ELR (cell line): ENCODE results near the gene TSPEAR.
"Not testable (repeated sequence)": the region's sequence is repeated elsewhere in the genome, so short reads cannot be mapped to it uniquely, and the experiment has no call there.

Source experiments
- DNase-seq: peaks from one replicate; pipeline ENCODE4 v3.0.0-alpha.2; 2015; ENCODE audit warnings: low read depth

The TSPEAR gene

DNA sequence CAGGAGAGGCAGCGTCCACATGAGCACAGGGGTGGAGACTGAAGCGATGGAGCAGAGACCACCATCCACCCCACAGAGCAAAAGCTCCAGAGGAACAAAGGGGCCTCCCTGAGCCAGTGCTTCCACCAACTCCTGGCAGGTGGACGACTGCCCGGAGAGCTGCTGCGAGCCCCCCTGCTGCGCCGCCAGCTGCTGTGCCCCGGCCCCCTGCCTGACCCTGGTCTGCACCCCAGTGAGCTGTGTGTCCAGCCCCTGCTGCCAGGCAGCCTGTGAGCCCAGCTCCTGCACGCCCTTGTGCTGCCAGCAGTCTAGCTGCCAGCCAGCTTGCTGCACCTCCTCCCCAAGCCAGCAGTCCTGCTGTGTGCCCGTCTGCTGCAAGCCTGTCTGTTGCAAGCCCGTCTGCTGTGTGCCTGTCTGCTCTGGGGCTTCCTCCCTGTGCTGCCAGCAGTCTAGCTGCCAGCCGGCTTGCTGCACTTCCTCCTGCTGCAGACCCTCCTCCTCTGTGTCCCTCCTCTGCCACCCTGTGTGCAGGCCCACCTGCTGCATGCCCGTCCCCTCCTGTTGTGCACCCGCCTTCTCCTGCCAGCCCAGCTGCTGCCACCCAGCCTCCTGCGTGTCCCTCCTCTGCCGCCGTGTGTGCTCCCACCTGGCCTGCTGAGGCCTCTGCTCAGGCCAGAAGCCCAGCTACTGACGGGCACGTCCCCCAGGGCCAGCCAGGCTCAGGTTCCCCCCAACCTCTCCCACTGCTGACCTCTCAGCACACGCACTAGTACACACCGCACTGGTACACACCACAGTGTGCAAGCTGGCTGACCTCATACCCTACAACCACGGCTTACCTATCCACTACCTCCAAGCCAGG lies 9.0 kb downstream of the TSPEAR start:
- no peak for DNase-seq

DNA sequence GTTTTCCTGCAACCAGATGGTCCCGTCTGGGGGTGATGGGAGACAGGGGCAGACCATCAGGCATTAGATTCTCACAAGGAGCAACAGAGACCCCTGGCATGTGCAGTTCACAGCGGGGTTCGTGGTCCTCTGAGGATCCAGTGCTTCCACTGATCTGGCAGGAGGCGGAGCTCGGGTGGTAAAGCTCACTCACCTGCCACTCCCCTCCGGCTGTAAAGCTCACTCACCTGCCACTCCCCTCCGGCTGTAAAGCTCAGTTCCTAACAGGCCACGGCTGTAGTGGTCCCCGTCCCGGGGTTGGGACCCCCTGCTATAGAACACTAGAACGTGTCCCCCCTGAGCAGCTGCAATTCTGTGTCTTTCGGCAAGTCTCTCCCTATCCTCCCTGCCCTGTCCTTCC lies 9.8 kb downstream of the TSPEAR start:
- no peak for DNase-seq

DNA sequence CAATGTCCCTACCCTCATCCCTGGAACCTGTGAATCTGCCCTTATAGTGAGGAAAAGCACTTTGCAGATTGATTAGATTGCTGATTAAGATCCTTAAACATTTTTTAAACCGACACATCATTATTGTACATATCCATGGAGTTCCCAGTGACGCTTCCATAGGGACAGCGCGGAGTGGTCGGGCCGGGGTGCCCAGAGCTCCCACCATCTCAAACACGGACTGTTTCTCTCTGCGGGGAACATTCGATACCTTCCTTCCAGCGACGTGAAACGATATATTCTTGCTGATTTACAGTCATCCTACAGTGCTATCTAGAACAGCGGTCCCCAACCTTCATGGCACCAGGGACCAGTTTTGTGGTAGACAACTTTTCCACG lies 10.4 kb downstream of the TSPEAR start:
- no peak for DNase-seq

DNA sequence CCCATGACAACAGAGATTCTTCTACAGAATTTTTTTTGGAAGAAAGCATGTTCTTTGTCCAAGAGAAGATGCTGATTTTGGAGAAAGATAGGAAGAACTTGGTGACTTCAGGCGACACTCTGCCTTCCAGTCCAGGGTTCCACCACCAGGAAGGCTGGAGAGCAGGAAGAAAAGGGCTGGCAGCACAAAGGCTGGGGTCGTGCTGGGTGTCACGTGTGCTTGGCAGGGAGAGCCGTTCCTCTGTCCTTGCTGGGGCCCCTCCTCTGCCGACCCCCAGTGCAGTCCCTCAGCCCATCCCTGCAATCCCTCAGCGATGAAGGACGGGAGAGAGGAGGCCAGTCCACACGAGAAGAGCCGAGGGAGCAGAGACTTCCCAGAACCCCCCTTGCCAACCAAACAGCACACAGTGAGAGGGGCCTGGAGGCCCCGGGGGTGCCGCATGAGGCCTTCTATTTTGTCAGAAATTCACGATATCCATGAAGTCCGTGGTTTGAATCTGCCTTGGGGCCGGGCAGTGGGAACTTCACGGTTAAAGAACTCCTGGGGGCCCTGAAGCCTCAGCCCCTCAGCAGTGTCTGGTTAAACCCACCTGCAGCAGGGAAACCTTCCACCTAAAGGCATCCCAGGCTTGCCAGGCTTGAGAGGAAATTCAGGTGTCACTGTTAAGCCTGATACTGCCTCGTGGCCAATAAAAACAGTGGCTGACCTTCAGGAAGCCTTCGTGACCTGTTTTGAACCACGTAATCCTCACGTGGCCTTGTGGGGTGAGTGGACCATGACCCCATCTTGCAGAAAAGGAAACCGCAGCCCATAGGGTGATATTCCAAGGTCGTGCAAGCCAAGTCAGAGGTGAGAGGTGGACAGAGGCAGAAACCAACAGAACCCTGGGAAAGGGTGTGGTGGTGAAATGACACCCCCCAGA lies 11.0 kb downstream of the TSPEAR start:
- DNase-seq = no peak

DNA sequence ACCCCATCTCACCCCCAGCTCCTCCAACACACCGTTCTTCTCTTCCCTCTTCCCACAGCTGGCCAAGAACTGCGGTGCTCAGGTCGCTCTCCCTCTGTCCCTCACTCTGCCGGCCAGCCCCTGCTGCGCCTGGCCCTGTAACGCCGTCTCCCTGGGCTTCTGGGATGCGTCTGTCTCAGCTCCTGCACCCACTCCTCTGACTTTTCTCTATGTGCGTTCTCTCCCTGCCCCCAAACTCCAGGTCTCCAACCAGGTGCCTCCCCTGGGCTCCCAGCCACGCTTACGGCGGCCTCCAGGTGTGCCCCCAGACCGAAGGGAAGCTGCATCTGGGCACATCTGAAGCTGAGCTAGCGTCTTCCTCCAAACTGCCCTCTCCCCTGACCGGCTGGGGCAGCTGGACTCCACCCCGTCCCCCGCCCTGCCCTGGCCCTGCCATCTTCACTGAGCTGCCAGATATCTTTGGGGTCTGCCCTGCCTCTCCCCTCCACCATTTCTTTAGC lies 11.8 kb downstream of the TSPEAR start:
- DNase-seq = no peak

DNA sequence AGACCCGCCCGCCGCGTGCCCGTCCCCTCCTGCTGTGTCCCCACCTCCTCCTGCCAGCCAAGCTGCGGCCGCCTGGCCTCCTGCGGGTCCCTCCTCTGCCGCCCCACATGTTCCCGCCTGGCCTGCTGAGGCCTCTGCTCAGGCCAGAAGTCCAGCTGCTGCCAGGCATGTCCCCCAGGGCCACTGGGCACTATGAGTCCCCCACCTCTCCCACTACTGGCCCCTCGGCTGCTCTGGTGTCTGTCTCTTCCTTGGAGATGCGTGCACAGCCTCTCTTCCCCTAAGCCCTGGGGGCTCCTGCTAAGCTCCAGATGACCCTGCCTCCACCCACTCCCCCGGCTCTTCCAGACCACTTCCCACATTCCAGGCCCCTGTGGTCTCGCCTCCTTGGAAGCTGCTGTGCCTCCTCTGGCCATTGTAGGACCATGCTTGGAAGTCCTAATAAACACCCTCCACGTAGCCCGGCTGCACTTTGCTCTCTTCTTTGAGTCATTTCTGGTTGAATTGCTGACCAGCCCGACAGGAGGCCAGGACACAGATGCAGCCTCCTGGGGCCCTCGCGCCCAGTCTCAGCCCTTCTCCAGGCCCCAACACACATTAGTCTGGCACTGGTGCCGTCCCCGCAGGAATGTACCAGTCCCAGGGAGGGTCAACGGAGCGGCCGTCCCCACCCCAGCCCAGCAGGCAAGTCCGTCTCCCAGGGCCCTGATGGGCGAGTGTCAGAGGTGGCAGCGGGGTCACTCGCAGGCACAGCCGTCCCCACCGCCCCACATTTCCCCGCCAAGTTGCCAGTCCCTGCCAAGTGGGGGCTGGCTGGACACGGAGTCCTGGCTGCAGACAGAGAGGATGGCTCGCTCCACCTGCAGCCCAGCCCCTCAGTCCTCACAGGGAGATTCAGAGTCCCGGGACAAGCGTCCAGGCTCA lies 13.3 kb downstream of the TSPEAR start:
- no peak for DNase-seq

DNA sequence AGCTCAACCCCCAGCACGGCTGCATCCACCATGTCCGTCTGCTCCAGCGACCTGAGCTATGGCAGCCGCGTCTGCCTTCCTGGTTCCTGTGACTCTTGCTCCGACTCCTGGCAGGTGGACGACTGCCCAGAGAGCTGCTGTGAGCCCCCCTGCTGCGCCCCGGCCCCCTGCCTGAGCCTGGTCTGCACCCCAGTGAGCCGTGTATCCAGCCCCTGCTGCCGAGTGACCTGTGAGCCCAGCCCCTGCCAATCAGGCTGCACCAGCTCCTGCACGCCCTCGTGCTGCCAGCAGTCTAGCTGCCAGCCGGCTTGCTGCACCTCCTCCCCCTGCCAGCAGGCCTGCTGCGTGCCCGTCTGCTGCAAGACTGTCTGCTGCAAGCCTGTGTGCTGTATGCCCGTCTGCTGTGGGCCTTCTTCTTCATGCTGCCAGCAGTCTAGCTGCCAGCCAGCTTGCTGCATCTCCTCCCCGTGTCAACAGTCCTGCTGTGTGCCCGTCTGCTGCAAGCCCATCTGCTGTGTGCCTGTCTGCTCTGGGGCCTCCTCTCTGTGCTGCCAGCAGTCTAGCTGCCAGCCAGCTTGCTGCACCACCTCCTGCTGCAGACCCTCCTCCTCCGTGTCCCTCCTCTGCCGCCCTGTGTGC lies 14.1 kb downstream of the TSPEAR start, which contains the start of gene KRTAP10-12:
Gene KRTAP10-12 (plus strand): TSS at position 1 of the 639 bp plus-strand sequence. CDS start 30 bp downstream, at position 31.
- not testable (repeated sequence) for DNase-seq

DNA sequence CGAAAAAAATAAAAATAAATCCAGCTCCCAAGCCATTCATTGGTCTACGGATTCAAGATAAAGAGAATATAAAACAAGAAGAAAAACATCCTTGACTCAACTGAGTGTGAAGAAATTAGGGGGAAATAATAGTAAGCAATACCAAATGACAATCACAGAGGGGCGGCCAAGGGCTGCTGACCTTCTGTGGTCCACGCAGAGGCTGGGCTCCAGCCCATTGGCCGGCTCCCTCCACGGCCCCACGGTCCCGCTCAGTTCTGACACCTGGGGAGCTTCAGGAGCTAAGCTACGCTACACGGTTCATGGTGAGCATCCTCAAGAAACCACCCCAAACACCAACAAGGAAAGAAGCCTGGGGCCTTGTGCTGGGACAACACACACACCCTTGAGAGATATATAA lies 14.8 kb downstream of the TSPEAR start:
- no peak for DNase-seq

DNA sequence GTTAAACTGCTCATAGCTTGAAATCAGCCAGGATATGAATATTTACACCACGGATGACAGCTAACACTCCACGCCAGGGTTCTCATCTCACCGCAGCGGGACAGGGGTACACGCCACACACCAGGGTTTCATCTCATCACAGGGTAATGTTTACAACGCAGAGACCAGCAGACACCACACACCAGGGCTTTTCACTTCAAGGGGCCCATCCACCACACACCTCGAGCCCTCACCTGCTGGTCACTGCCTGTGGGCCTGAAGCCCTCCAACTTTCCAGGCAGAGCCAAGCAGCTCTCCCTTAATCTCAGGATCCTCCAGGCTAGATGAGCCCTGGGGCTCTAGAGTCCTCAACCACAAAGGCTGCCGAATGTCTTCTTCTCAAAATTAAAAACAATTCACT lies 15.7 kb downstream of the TSPEAR start:
- DNase-seq = no peak

DNA sequence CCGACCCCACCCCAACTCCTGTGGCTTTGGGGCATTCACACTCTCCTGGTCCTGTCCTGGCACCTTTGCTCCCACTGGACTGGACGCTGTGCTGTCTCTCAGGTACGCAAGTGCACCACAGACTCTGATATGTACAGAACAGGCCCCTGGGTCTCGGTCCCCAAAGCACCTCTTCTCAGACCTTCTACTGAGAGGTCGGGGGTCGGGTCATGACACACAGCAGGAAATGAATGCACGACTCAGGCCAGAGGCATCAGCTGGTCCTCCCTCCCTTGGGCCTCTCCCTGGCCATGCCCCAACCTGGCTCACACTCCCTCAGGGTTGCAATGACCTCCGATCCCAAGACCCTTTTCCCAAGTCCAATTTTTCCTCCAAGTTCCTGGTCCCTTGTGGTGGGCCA lies 16.2 kb downstream of the TSPEAR start:
- no peak for DNase-seq

DNA sequence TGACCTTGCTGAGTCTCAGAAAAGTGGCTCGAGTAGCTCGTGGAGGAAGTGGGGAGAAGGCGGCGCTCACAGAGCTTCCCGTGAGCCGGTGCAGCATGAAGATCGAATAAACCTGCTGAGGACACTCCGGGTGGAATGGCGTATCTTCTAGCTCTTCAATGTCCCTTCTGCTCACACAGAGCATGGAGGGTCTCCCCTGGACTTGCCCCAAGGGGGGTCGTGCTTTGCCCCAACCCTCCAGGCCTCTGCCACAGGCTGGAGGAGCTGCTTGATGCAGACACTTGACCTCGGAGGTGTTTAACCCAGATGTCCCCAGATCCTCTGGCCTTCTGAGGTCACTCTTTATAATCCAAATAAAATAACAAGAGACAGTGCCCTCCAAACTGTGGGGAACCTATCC lies 16.6 kb downstream of the TSPEAR start:
- DNase-seq = no peak

DNA sequence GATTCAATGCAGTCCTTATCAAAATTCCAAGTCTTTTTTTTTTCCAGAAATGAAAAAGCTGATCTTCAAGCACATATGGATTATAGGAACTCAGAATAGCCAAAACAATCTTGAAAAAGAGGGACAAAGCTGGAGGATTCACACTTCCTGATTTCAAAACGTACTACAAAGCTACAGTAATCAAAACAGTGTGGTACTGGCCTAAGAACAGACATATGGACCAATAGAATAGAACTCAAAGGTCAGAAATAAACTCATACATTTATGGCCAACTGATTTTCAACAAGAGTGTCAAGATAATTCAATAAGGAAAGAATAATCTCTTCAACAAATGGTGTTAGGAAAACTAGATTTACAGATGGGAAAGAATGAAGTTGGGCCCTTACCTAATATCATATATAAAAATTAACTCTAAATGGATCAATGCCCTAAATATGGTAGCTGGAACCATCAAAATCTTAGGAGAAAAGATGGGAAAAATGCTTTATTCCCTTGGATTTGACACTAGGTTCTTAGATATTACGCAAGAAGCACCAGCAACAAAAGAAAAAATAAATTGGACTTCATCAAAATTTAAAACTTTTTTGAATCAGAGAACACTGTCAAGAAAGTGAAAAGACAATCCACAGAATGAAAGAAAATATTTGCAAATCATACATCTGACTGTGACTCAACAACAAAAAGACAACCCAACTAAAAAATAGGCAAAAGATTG lies 18.4 kb downstream of the TSPEAR start:
- DNase-seq = no peak

DNA sequence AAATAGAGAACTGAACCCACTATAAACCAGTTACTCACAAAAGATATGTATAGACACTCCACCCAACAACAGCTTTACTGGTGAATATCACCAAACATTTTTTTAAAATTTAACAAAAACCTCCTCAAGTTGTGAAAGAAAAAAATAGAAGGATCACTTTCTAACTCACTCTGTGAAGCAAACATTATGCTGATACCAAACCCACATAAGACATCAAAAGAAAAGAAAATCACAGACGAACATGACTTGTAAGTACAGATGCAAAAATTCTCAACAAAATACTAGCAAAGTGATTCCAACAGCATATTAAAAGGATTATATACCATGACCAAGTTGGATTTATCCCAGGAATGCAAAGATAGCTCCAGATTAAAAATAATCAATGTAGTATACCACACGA lies 19.7 kb downstream of the TSPEAR start:
- no peak for DNase-seq

DNA sequence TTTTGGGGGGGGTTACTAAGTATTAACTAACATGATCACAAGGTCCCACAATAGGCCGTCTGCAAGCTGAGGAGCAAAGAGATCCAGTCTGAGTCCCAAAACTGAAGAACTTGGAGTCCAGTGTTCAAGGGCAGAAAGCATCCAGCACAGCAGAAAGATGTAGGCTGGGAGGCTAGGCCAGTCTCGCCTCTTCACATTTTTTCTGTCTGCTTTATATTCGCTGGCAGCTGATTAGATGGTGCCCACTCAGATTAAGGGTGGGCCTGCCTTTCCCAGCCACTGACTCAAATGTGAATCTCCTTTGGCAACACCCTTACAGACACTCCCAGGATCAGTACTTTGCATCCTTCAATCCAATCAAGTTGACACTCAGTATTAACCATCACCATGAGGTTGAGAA lies 21.6 kb downstream of the TSPEAR start:
- not testable (repeated sequence) for DNase-seq

DNA sequence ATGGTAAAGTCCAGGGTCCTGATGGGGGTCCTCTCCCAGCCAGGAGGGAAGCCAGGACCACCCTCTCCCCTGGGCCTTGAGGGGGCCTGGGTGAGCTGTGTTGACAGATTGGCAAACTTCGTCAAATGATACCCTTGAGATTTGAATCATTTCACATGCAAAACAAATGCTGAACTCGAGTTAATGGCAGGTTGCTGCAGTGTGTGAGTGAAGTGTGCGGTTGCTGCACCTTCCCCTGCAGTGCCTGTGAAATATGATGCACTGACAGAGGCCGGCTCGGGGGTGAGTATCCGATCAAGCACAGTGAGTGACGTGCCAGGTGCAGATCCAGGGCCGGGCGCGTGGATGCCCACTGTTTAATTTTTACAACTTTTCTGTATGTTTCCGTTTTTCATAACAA lies 23.7 kb downstream of the TSPEAR start:
- no peak for DNase-seq

DNA sequence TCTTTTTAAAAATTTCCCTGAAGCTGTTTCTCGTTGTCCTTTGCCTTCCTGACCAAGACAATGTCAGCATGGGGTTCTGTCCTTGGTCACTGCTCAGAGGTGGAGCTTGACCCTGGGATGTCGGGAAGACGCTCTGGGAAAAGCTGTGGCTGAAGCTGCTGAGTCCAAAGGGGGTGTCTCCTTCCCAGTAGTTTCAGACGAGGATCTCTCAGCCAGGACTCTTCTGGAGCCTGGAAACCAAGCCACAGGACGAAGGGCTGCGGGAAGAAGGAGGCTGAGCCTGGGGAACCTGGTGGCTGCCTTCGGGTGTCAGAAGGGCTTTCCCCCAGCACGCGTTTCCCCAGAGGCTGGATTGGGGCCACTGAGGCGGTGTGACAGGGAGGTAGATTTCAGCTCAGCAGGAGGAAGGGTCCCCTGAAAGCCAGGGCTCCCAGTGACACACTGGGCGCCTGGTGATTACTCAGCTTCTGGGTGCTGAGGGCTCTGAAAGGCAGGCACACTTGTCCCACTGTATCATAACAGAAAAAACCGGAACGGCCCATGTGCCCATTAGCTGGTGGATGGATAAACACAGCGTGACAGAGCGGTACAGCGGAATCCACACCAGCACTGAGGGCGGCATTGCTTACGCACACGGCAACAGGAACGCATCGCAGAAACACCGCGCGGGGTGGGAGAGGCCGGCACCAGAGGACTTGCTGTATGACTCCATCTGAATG lies 24.4 kb downstream of the TSPEAR start:
- DNase-seq = no peak

DNA sequence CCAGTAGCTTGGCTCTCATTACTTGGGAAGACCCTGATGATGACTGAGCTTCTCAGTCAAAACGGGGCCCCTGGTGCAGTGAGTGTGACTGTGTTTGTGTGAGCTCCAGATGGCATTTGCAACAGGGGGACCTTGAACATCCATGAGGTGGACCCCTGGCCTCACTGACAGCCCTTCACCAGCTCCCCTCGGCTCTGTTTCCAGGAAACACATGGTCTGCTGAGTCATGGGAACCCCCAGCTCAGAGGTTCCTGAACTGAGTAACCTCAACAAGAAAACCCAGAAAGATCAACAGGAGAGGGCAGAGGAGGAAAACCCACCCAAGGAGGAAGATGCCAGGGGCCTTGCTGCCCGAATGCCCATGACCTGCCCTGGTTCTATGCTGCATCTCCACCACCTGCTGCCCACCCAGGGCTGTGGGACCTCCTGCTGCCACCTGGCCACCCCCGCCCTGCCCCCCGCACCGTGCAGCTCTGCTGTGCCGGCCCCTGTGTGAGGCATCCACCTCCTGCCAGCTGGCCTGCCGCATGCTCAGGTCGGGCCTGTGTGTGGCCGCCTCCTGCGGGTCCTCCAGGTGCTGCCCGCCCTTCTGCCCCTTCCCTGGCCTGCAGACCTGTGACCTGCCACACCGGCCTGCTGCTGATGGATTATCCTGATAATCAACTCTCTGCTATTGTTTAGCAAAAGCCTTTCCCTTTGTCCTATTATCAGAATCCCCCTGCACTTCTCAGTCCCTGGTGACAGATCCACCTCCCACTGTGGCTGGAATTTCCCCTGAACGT lies 25.2 kb downstream of the TSPEAR start:
- no peak for DNase-seq

DNA sequence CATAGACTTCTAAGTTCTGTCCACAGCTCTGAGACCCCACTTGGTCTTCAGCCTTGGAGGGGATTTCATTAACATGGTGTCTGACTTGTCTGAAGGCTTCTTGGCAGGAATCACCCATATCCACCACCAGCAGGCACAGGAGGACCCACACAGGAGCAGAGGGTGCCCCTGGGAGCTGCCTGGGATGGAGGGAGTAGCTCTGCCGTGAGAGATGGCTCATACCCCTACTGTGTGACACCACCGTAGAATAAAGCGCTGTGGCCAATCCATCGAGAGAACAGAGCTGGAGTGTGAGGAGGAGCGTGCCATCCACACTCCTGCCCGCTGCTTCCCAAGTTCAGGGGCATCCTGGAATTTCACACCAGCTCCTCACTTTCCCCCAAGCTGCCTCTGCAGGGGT lies 26.3 kb downstream of the TSPEAR start:
- not testable (repeated sequence) for DNase-seq

DNA sequence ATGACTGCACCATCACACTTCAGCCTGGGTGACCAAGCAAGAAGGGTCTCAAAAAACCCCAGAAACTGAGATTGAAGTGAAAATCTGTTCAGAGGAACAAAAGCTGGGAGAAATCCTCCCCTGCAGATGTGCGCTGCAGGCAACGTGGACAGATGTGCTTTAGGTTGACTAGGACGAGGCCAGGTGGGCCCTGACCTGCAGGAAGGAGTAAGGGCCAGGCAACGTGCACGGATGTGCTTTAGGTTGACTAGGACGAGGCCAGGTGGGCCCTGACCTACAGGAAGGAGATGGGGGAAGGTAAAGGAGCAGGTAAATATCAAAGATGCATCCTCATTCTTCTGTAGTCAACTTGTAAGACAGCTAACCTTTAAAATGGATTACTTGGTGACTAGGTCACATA lies 26.9 kb downstream of the TSPEAR start:
- no peak for DNase-seq
